ENCODE measurements around the gene TNRC18. TPM values are rescaled to one million over a fixed set of nuclear protein-coding genes. Genes with fewer than 3 reads are reported as not detected.

The TNRC18 gene
- total RNA-seq, 1 donor from 2014 or later, result 38.4 TPM

DNA sequence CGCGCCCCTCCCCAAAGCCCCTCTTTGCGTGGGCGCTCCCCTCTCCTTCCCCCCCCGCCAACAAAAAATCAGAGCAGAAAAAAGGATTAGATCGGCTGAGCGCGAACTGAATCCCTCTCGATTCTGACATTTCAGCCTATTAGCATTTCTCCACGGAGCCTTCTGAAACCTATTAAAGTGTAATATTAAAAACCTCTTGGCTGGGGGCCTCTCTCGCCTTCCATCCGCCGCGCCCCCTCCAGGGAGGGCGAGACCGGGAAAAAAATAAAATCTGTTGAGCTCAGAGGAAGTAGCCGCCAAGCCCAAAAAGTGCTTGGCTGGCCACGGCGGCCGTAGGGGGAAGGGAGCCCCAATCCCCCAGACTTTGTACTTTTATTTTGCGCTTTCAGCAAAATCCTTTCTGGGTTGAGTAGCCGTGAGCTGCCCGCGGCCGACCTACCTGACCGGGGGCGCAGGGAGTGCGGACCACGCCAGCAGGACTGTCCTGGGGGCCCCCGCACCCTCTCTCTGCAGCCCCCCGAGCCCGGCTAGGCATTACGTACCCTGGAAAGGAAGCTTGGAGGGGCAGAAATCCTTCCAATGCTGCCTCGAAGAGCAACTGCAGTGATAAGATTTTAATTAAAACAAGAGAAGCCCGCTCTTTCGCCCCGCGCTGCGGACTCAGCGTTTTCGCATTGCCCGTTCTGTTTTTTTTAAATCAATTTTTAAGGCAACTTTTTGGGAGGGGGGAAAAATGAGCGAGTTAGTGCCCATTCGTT lies 1.3 kb upstream of the TNRC18 start:
- H3K27me3 ChIP-seq (ENCODE audit: control insufficient read depth, insufficient read depth, low read length), result no peaks in the 10 kb centered on the region
- TF ChIP-seq CTCF (IDR thresholded peaks at IDR 0.05; ENCODE audit: insufficient read depth, low read length, poor library complexity, severe bottlenecking), result no peak
- no peak for DNase-seq (ENCODE audit: low read depth)

GRCh38 chr7:5423976-5424748 lies 528 bp upstream of the TNRC18 start:
- TF ChIP-seq CTCF (IDR thresholded peaks at IDR 0.05; ENCODE audit: insufficient read depth, low read length, poor library complexity, severe bottlenecking), result no peak
- no peaks in the 10 kb centered on the region for H3K27me3 ChIP-seq (ENCODE audit: control insufficient read depth, insufficient read depth, low read length)
- DNase-seq (ENCODE audit: low read depth), result peak; percentile 85
- H3K4me3 ChIP-seq (ENCODE audit: low read depth, low read length), result peak overlapping the region; percentile 69
- no peaks in the 10 kb centered on the region for H3K36me3 ChIP-seq (ENCODE audit: control insufficient read depth, insufficient read depth, low read length)

More for the DNA sequence above, 1.3 kb upstream of the TNRC18 start:
- peak overlapping the region; percentile 69 for H3K4me3 ChIP-seq (ENCODE audit: low read depth, low read length)
- H3K36me3 ChIP-seq (ENCODE audit: control insufficient read depth, insufficient read depth, low read length), result no peaks in the 10 kb centered on the region

GRCh38 chr7:5422396-5423305 lies 983 bp downstream of the TNRC18 start:
- Histone ChIP-seq H3K27me3 (ENCODE audit: control insufficient read depth, insufficient read depth, low read length) (no peaks in the 10 kb centered on the region), H3K36me3 (ENCODE audit: control insufficient read depth, insufficient read depth, low read length) (no peaks in the 10 kb centered on the region), H3K4me3 (ENCODE audit: low read depth, low read length) (peak overlapping the region; percentile 78)
- peak; percentile 4 for TF ChIP-seq CTCF (IDR thresholded peaks at IDR 0.05; ENCODE audit: insufficient read depth, low read length, poor library complexity, severe bottlenecking)
- no peak for DNase-seq (ENCODE audit: low read depth)

GRCh38 chr7:5421714-5422395 lies 1.8 kb downstream of the TNRC18 start:
- no peak for DNase-seq (ENCODE audit: low read depth)
- Histone ChIP-seq H3K27me3 (ENCODE audit: control insufficient read depth, insufficient read depth, low read length) (no peaks in the 10 kb centered on the region), H3K36me3 (ENCODE audit: control insufficient read depth, insufficient read depth, low read length) (no peaks in the 10 kb centered on the region), H3K4me3 (ENCODE audit: low read depth, low read length) (peak overlapping the region; percentile 78)
- TF ChIP-seq CTCF (IDR thresholded peaks at IDR 0.05; ENCODE audit: insufficient read depth, low read length, poor library complexity, severe bottlenecking), result no peak

Data from kidney epithelial cell (primary cell).